GM21381 (cell line): ENCODE data around the gene PITX3.
"Not testable (repeated sequence)": the region's sequence is repeated elsewhere in the genome, so short reads cannot be mapped to it uniquely, and the experiment has no call there.

Experiments used
- ATAC-seq: cut with Tn5 transposase; IDR thresholded peaks from one replicate; pipeline ENCODE4 v1.9.1; 2021; ENCODE audit warnings: mild to moderate bottlenecking, moderate library complexity; ENCODE audit not compliant: unreplicated experiment

The PITX3 gene

GRCh38 chr10:102261196-102261595 lies 19.9 kb upstream of the PITX3 start:
- no peak for ATAC-seq

- no peak for ATAC-seq
Observed at GRCh38 chr10:102255404-102255803, 14.1 kb upstream of the PITX3 start.

- no peak for ATAC-seq
Observed at GRCh38 chr10:102254426-102254825, 13.1 kb upstream of the PITX3 start.

GRCh38 chr10:102252508-102252907 lies 11.2 kb upstream of the PITX3 start:
- ATAC-seq, result not testable (repeated sequence)

GRCh38 chr10:102247734-102248133 lies 6.4 kb upstream of the PITX3 start:
- no peak for ATAC-seq

- ATAC-seq, result no peak
Observed at GRCh38 chr10:102246261-102246660, 4.9 kb upstream of the PITX3 start.

GRCh38 chr10:102245932-102246251 lies 4.6 kb upstream of the PITX3 start:
- no peak for ATAC-seq

GRCh38 chr10:102245082-102245931 lies 4.0 kb upstream of the PITX3 start, which contains the start of gene GBF1:
Gene GBF1, plus strand, starts transcription at chr10:102245532. Its CDS starts 13,407 bp downstream, at chr10:102258939.
- ATAC-seq, result peak; percentile 84

- no peak for ATAC-seq
Observed at GRCh38 chr10:102243309-102243708, 2.0 kb upstream of the PITX3 start.

- ATAC-seq, result no peak
Observed at GRCh38 chr10:102242118-102242485, 790 bp upstream of the PITX3 start.

- no peak for ATAC-seq
Observed at GRCh38 chr10:102241032-102241443, 274 bp downstream of the PITX3 start.

GRCh38 chr10:102240467-102241031 lies 763 bp downstream of the PITX3 start:
- ATAC-seq, result no peak

GRCh38 chr10:102237711-102238252 lies 3.5 kb downstream of the PITX3 start:
- no peak for ATAC-seq

- no peak for ATAC-seq
Observed at GRCh38 chr10:102236006-102236405, 5.3 kb downstream of the PITX3 start.

- no peak for ATAC-seq
Observed at GRCh38 chr10:102235598-102235920, 5.8 kb downstream of the PITX3 start.

GRCh38 chr10:102234888-102235597 lies 6.3 kb downstream of the PITX3 start:
- ATAC-seq, result no peak

- no peak for ATAC-seq
Observed at GRCh38 chr10:102233997-102234396, 7.3 kb downstream of the PITX3 start.

GRCh38 chr10:102231357-102232318 lies 9.7 kb downstream of the PITX3 start:
- no peak for ATAC-seq

- no peak for ATAC-seq
Observed at GRCh38 chr10:102230861-102231356, 10.4 kb downstream of the PITX3 start.

- ATAC-seq, result no peak
Observed at GRCh38 chr10:102230264-102230860, 10.9 kb downstream of the PITX3 start.
